Measurements from ENCODE around the gene NXF3.

NXF3 gene

DNA sequence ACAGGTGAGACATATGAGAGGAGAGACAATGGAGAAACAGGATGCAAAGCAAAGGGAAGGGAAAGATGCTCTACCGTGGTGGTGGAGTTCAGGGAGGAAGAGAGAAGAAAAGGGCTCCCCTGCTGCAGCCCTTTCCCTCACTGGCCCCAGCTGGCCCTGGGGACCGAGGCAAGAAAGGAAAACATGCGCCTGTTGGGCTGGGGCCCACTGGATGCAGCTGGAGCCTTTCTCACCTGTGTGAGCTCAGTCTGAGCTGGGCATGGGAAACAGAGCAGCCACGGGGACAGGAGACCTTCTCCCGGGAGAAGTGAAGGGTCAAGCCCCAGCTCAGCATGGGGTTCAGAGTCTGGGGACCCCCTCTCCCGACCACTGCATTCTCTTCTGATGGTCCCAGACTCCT, 11.9 kb downstream of the NXF3 start:
- TF ChIP-seq, protein P1, sequence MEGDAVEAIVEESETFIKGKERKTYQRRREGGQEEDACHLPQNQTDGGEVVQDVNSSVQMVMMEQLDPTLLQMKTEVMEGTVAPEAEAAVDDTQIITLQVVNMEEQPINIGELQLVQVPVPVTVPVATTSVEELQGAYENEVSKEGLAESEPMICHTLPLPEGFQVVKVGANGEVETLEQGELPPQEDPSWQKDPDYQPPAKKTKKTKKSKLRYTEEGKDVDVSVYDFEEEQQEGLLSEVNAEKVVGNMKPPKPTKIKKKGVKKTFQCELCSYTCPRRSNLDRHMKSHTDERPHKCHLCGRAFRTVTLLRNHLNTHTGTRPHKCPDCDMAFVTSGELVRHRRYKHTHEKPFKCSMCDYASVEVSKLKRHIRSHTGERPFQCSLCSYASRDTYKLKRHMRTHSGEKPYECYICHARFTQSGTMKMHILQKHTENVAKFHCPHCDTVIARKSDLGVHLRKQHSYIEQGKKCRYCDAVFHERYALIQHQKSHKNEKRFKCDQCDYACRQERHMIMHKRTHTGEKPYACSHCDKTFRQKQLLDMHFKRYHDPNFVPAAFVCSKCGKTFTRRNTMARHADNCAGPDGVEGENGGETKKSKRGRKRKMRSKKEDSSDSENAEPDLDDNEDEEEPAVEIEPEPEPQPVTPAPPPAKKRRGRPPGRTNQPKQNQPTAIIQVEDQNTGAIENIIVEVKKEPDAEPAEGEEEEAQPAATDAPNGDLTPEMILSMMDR (IDR thresholded peaks at IDR 0.05; ENCODE audit: low read length): no peak
- TF ChIP-seq EZH2 (optimal IDR thresholded peaks at IDR 0.05; ENCODE audit: low read depth, low read length): no peak
- no peak for TF ChIP-seq EZH2phosphoT487 (IDR thresholded peaks at IDR 0.05; ENCODE audit: low read length)
- no peaks in the 10 kb centered on the region for H3F3A ChIP-seq (ENCODE audit: insufficient read depth, low read length)
- H4K20me1 ChIP-seq (ENCODE audit: insufficient read depth, low read length): no peaks in the 10 kb centered on the region

DNA sequence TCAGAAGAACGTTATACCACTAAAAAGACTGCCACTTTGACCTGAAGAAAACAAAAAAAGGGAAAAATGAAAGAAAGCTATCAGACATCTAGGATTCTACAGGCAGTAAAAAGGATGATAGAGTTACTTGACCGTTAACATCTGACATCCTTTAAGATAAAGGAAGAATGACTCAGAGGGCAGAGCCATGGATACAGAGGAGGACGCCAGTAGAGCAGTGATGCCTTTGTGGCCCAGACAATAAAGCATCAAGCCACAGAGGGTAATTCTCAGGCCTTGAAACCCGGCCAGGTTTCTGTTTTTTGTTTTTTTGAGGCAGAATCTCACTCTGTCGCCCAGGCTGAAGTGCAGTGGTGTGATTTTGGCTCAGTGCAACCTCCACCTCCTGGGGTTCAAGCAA, 19.5 kb downstream of the NXF3 start:
- no peaks in the 10 kb centered on the region for H3K79me2 ChIP-seq (ENCODE audit: low read length)
- H3K9me2 ChIP-seq (replicated peaks; ENCODE audit: insufficient read depth, low read length): no peaks in the 10 kb centered on the region
- DNase-seq: no peak
- TF ChIP-seq EZH2phosphoT487 (IDR thresholded peaks at IDR 0.05; ENCODE audit: low read length): no peak
- TF ChIP-seq, protein P1 (IDR thresholded peaks at IDR 0.05; ENCODE audit: low read length): no peak
- no peak for TF ChIP-seq EZH2 (optimal IDR thresholded peaks at IDR 0.05; ENCODE audit: low read depth, low read length)
- H3K4me1 ChIP-seq (ENCODE audit: low read length): no peaks in the 10 kb centered on the region
- H3K36me3 ChIP-seq (replicated peaks; ENCODE audit: insufficient read depth, low read length): no peaks in the 10 kb centered on the region
- no peaks in the 10 kb centered on the region; the same call in 1 of the 2 replicates for H4K20me1 ChIP-seq (ENCODE audit: insufficient read depth, low read length)
- H3K27ac ChIP-seq (ENCODE audit: low read length): no peak overlapping the region
- H3K9me3 ChIP-seq (replicated peaks; ENCODE audit: insufficient read depth, low read length): no peaks in the 10 kb centered on the region
- no peaks in the 10 kb centered on the region for H3K27me3 ChIP-seq (replicated peaks; ENCODE audit: insufficient read depth, low read length)
- H3F3A ChIP-seq (ENCODE audit: insufficient read depth, low read length): no peaks in the 10 kb centered on the region
- H3K4me3 ChIP-seq (ENCODE audit: low read length): no peak overlapping the region
- H3K4me2 ChIP-seq (ENCODE audit: low read depth, low read length): no peak overlapping the region
- H3K9ac ChIP-seq (ENCODE audit: low read length): no peak overlapping the region
- H2AFZ ChIP-seq (ENCODE audit: low read length): no peak overlapping the region

More for the DNA sequence above, 11.9 kb downstream of the NXF3 start:
- Histone ChIP-seq H3K27ac (ENCODE audit: low read length) (no peak overlapping the region), H3K9me3 (replicated peaks; ENCODE audit: insufficient read depth, low read length) (no peaks in the 10 kb centered on the region), H3K9ac (ENCODE audit: low read length) (no peak overlapping the region), H2AFZ (ENCODE audit: low read length) (no peak overlapping the region), H3K4me3 (ENCODE audit: low read length) (no peak overlapping the region), H3K79me2 (ENCODE audit: low read length) (no peaks in the 10 kb centered on the region), H3K9me2 (replicated peaks; ENCODE audit: insufficient read depth, low read length) (no peaks in the 10 kb centered on the region), H3K4me2 (ENCODE audit: low read depth, low read length) (no peak overlapping the region), H3K4me1 (ENCODE audit: low read length) (no peaks in the 10 kb centered on the region), H3K36me3 (replicated peaks; ENCODE audit: insufficient read depth, low read length) (no peaks in the 10 kb centered on the region), H3K27me3 (replicated peaks; ENCODE audit: insufficient read depth, low read length) (no peaks in the 10 kb centered on the region)
- DNase-seq: no peak

DNA sequence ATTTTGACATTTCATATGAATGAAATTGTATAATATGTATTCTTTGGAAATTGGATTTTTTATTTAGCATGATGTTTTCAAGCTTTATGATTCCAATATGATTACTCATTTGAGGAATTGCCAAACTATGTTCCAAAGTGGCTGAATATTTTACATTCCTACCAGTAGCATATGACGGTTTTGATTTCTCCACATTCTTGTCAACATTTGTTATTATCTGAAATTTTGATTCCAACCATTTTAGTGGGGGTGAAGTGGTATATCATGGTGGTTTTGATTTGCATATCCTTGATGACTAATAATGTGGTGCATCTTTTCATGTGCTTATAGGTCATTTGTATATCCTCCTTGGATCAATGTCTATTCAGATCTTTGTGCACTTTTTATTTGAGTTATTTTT, 26.3 kb downstream of the NXF3 start:
- H4K20me1 ChIP-seq (ENCODE audit: insufficient read depth, low read length): no peaks in the 10 kb centered on the region
- no peak overlapping the region for H3K9ac ChIP-seq (ENCODE audit: low read length)
- no peaks in the 10 kb centered on the region for H3F3A ChIP-seq (ENCODE audit: insufficient read depth, low read length)
- H3K27me3 ChIP-seq (replicated peaks; ENCODE audit: insufficient read depth, low read length): no peaks in the 10 kb centered on the region
- H3K9me2 ChIP-seq (replicated peaks; ENCODE audit: insufficient read depth, low read length): no peaks in the 10 kb centered on the region
- H3K27ac ChIP-seq (ENCODE audit: low read length): no peak overlapping the region
- no peaks in the 10 kb centered on the region for H3K36me3 ChIP-seq (replicated peaks; ENCODE audit: insufficient read depth, low read length)
- no peak overlapping the region for H2AFZ ChIP-seq (ENCODE audit: low read length)
- H3K4me1 ChIP-seq (ENCODE audit: low read length): no peaks in the 10 kb centered on the region
- no peaks in the 10 kb centered on the region for H3K9me3 ChIP-seq (replicated peaks; ENCODE audit: insufficient read depth, low read length)
- H3K4me2 ChIP-seq (ENCODE audit: low read depth, low read length): no peak overlapping the region
- no peaks in the 10 kb centered on the region for H3K79me2 ChIP-seq (ENCODE audit: low read length)
- no peak overlapping the region for H3K4me3 ChIP-seq (ENCODE audit: low read length)
- no peak for DNase-seq
- TF ChIP-seq EZH2 (optimal IDR thresholded peaks at IDR 0.05; ENCODE audit: low read depth, low read length): no peak
- TF ChIP-seq, protein P1 (IDR thresholded peaks at IDR 0.05; ENCODE audit: low read length): no peak
- TF ChIP-seq EZH2phosphoT487 (IDR thresholded peaks at IDR 0.05; ENCODE audit: low read length): no peak

Data from MM.1S (cell line).